COLO829 (cell line): Measurements from ENCODE around the gene UGT2B28.
A peak's percentile ranks its signal among the peaks of the same experiment; 100 is the strongest.
"Not testable (repeated sequence)": the region's sequence is repeated elsewhere in the genome, so short reads cannot be mapped to it uniquely, and the experiment has no call there.

Source experiments
- DNase-seq: peaks from one replicate; pipeline ENCODE4 v3.0.0; 2012; ENCODE audit warnings: low spot score

Gene UGT2B28

GRCh38 chr4:69280081-69280480, at the start of gene UGT2B28:
Gene UGT2B28 (plus strand): TSS chr4:69280475. CDS start chr4:69280501, 26 bp downstream.
- DNase-seq: not testable (repeated sequence)

- no peak for DNase-seq
These were observed 41.2 kb upstream of the UGT2B28 start for GRCh38 chr4:69239092-69239491.

GRCh38 chr4:69239557-69240168, 40.6 kb upstream of the UGT2B28 start:
- DNase-seq: no peak

- not testable (repeated sequence) for DNase-seq
These were observed 39.5 kb upstream of the UGT2B28 start for GRCh38 chr4:69240787-69241186.

- DNase-seq: not testable (repeated sequence)
These were observed 38.5 kb upstream of the UGT2B28 start for GRCh38 chr4:69241746-69242145.

- not testable (repeated sequence) for DNase-seq
These were observed 37.6 kb upstream of the UGT2B28 start for GRCh38 chr4:69242562-69243240.

- not testable (repeated sequence) for DNase-seq
These were observed 29.4 kb upstream of the UGT2B28 start for GRCh38 chr4:69250884-69251283.

GRCh38 chr4:69253147-69253772, 27.0 kb upstream of the UGT2B28 start:
- not testable (repeated sequence) for DNase-seq

GRCh38 chr4:69268612-69269011, 11.7 kb upstream of the UGT2B28 start:
- DNase-seq: not testable (repeated sequence)

- not testable (repeated sequence) for DNase-seq
These were observed 16.1 kb downstream of the UGT2B28 start for GRCh38 chr4:69296356-69296755.

- DNase-seq: not testable (repeated sequence)
These were observed 28.3 kb downstream of the UGT2B28 start for GRCh38 chr4:69308426-69309033.

- not testable (repeated sequence) for DNase-seq
These were observed 29.3 kb downstream of the UGT2B28 start for GRCh38 chr4:69309549-69310076.

- DNase-seq: not testable (repeated sequence)
These were observed 30.0 kb downstream of the UGT2B28 start for GRCh38 chr4:69310262-69310661.

- not testable (repeated sequence) for DNase-seq
These were observed 37.5 kb downstream of the UGT2B28 start for GRCh38 chr4:69317669-69318298.

- no peak for DNase-seq
These were observed 41.0 kb downstream of the UGT2B28 start for GRCh38 chr4:69321153-69321729.

- peak; percentile 1 for DNase-seq
These were observed 41.8 kb downstream of the UGT2B28 start for GRCh38 chr4:69322055-69322454.

- DNase-seq: no peak
These were observed 43.0 kb downstream of the UGT2B28 start for GRCh38 chr4:69323284-69323683.

GRCh38 chr4:69330345-69331047, 50.2 kb downstream of the UGT2B28 start:
- DNase-seq: no peak

- not testable (repeated sequence) for DNase-seq
These were observed 51.0 kb downstream of the UGT2B28 start for GRCh38 chr4:69331304-69331703.

GRCh38 chr4:69335485-69335884, 55.2 kb downstream of the UGT2B28 start:
- not testable (repeated sequence) for DNase-seq

- DNase-seq: not testable (repeated sequence)
These were observed 62.8 kb downstream of the UGT2B28 start for GRCh38 chr4:69343114-69343513.
